ENCODE results near the gene INF2.

DNA sequence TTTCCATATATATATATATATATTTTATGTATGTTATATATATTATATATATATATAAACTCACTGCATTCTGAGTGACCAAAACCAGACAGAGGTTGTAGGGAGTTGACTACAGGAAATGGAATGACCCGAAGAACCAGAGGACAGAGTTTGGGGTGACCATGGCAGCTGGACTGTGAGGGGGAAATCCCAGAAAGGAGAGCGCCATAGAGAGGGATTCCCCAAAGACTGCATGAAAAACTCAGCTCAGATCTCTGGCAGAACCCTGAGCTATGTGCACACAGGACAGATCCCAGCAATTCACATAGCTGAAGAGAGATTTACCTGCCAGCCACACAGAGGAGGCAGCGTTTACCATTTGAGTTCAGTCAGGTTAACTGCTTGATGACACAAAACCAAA lies 19.7 kb upstream of the INF2 start:
- TF ChIP-seq, protein P1, sequence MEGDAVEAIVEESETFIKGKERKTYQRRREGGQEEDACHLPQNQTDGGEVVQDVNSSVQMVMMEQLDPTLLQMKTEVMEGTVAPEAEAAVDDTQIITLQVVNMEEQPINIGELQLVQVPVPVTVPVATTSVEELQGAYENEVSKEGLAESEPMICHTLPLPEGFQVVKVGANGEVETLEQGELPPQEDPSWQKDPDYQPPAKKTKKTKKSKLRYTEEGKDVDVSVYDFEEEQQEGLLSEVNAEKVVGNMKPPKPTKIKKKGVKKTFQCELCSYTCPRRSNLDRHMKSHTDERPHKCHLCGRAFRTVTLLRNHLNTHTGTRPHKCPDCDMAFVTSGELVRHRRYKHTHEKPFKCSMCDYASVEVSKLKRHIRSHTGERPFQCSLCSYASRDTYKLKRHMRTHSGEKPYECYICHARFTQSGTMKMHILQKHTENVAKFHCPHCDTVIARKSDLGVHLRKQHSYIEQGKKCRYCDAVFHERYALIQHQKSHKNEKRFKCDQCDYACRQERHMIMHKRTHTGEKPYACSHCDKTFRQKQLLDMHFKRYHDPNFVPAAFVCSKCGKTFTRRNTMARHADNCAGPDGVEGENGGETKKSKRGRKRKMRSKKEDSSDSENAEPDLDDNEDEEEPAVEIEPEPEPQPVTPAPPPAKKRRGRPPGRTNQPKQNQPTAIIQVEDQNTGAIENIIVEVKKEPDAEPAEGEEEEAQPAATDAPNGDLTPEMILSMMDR (conservative IDR thresholded peaks at IDR 0.05 in 1 of 2, IDR thresholded peaks at IDR 0.05 in 1 of 2; ENCODE audit: extremely low read depth in 1 of 2, insufficient read depth in 1 of 2, low read depth in 1 of 2, low read length in 2 of 2), result no peak
- TF ChIP-seq EZH2 (IDR thresholded peaks at IDR 0.05; ENCODE audit: borderline replicate concordance, low read length), result no peak

Measured in mammary epithelial cell (primary cell).